Neural crest cell (in vitro differentiated cells): ENCODE data around the gene TNFRSF13B. TPM values are rescaled to one million over a fixed set of nuclear protein-coding genes. Genes with fewer than 3 reads are reported as not detected.

Source experiments
- DNase-seq: peaks from one replicate; pipeline ENCODE4 v3.0.0; 2021; ENCODE audit warnings: low read depth, mixed read lengths, low spot score
- H3K27ac Mint-ChIP-seq: one replicate; pipeline ENCODE4 v1.8.0; 2021; ENCODE audit warnings: mild to moderate bottlenecking, mixed read lengths; ENCODE audit not compliant: unreplicated experiment
- H3K27me3 Mint-ChIP-seq: 2 replicates; pipeline ENCODE4 v1.8.0; 2021; ENCODE audit warnings: low read depth, mild to moderate bottlenecking, mixed read lengths
- H3K36me3 Mint-ChIP-seq: 2 replicates; pipeline ENCODE4 v1.8.0; 2021; ENCODE audit warnings: low read depth, mild to moderate bottlenecking, mixed read lengths
- H3K4me1 Mint-ChIP-seq: 2 replicates; pipeline ENCODE4 v1.8.0; 2021; ENCODE audit warnings: mixed read lengths
- H3K4me3 Mint-ChIP-seq: one replicate; pipeline ENCODE4 v1.8.0; 2021; ENCODE audit warnings: mild to moderate bottlenecking, mixed read lengths
- H3K9me3 Mint-ChIP-seq: 2 replicates; pipeline ENCODE4 v1.8.0; 2021; ENCODE audit warnings: mixed read lengths
- CTCF ChIP-seq: fragments of 200-600 bp; sonication (generic); conservative IDR thresholded peaks from 2 replicates; pipeline ENCODE4 v1.5.0; 2021; ENCODE audit warnings: antibody characterized with exemption, mild to moderate bottlenecking
- total RNA-seq: library from RNA; stranded (reverse); gene quantifications from 2 replicates; pipeline ENCODE4 v1.2.1, GENCODE V29; 2021

The TNFRSF13B gene
- total RNA-seq, 1 donor from 2014 or later, result not detected

GRCh38 chr17:16918443-16918842 lies 53.5 kb downstream of the TNFRSF13B start:
- Mint-ChIP-seq H3K27ac (no peak overlapping the region), H3K27me3 (no peaks in the 10 kb centered on the region), H3K36me3 (no peaks in the 10 kb centered on the region), H3K9me3 (no peaks in the 10 kb centered on the region), H3K4me1 (no peaks in the 10 kb centered on the region), H3K4me3 (no peak overlapping the region)
- DNase-seq, result no peak
- no peak for TF ChIP-seq CTCF

GRCh38 chr17:16917671-16918394 lies 54.1 kb downstream of the TNFRSF13B start:
- no peak for DNase-seq
- no peaks in the 10 kb centered on the region for H3K4me1 Mint-ChIP-seq
- no peak for TF ChIP-seq CTCF
- no peak overlapping the region for H3K4me3 Mint-ChIP-seq
- no peak overlapping the region for H3K27ac Mint-ChIP-seq
- no peaks in the 10 kb centered on the region for H3K9me3 Mint-ChIP-seq
- no peaks in the 10 kb centered on the region for H3K36me3 Mint-ChIP-seq
- no peaks in the 10 kb centered on the region for H3K27me3 Mint-ChIP-seq

- Mint-ChIP-seq H3K27ac (no peak overlapping the region), H3K4me3 (no peak overlapping the region), H3K4me1 (peaks cover 11% of the 10 kb centered on the region), H3K9me3 (no peaks in the 10 kb centered on the region), H3K27me3 (no peaks in the 10 kb centered on the region), H3K36me3 (no peaks in the 10 kb centered on the region)
- TF ChIP-seq CTCF, result no peak
- no peak for DNase-seq
Measured at GRCh38 chr17:16916557-16916920, 55.4 kb downstream of the TNFRSF13B start.

- H3K9me3 Mint-ChIP-seq, result no peaks in the 10 kb centered on the region
- TF ChIP-seq CTCF, result peak; percentile 56
- peak; percentile 46 for DNase-seq
- no peaks in the 10 kb centered on the region for H3K27me3 Mint-ChIP-seq
- H3K4me1 Mint-ChIP-seq, result peaks cover 14% of the 10 kb centered on the region
- H3K4me3 Mint-ChIP-seq, result no peak overlapping the region
- H3K36me3 Mint-ChIP-seq, result no peaks in the 10 kb centered on the region
- H3K27ac Mint-ChIP-seq, result peak overlapping the region; percentile 12
Measured at GRCh38 chr17:16915752-16916556, 56.0 kb downstream of the TNFRSF13B start.

- Mint-ChIP-seq H3K9me3 (no peaks in the 10 kb centered on the region), H3K36me3 (no peaks in the 10 kb centered on the region), H3K27ac (no peak overlapping the region), H3K27me3 (no peaks in the 10 kb centered on the region), H3K4me3 (no peak overlapping the region), H3K4me1 (peaks cover 27% of the 10 kb centered on the region)
- DNase-seq, result no peak
- no peak for TF ChIP-seq CTCF
Measured at GRCh38 chr17:16913463-16913862, 58.5 kb downstream of the TNFRSF13B start.
